K562 (cell line): Measurements from ENCODE around the gene BACH1. TPM values are rescaled to one million over a fixed set of nuclear protein-coding genes. Genes with fewer than 3 reads are reported as not detected.
"Not testable (repeated sequence)": the region's sequence is repeated elsewhere in the genome, so short reads cannot be mapped to it uniquely, and the experiment has no call there.

ENCODE experiments used
- ATAC-seq: fragments of 200-7000 bp; cut with Tn5 transposase; 3 replicates; pipeline ENCODE4 v1.9.1; 2020; ENCODE audit warnings: moderate library complexity
- BruUV-seq: library from RNA; stranded (reverse); fragments of 400-500 nt; replicated peaks from 2 replicates; lab custom pipeline; 2021; lab: Mats Ljungman, UMichigan
- CTCF ChIA-PET: fragments of 300-600 bp; formaldehyde crosslinking; extraction: SDS; loops from one replicate; lab custom pipeline; 2021; ENCODE audit warnings: low intra/inter-chr PET ratio; lab: Yijun Ruan, JAX
- POLR2A ChIA-PET: fragments of 300-600, 350-650 bp; sonication (Branson Sonifier 250); formaldehyde crosslinking; extraction: SDS; loops from one replicate; lab custom pipeline; 2021; ENCODE audit warnings: antibody characterized with exemption, inconsistent platforms; lab: Yijun Ruan, JAX
- DNase-seq, 4 experiments: peaks; one replicate each; pipeline versions ENCODE4 v3.0.0 to v3.0.0-alpha.2; 2011 to 2018; ENCODE audit warnings: low spot score in 3 of 4, mixed read lengths in 3 of 4; ENCODE audit errors: extremely low read depth in 1 of 4
- FAIRE-seq: peaks from 2 replicates; lab custom pipeline; 2011; peaks lifted over from hg19 to GRCh38; lab: Jason Lieb, UNC
- H2AFZ ChIP-seq: 2 replicates; pipeline ENCODE4 v1.6.0; 2011; ENCODE audit warnings: low read depth, low read length, control low read depth, inconsistent platforms
- H3K27ac ChIP-seq: fragments of 200-600 bp; 3 replicates; pipeline ENCODE4 v1.8.0; 2011; ENCODE audit warnings: low read depth, mild to moderate bottlenecking, control low read depth, inconsistent platforms, low read length, moderate library complexity, mixed read lengths; ENCODE audit errors: extremely low read depth
- H3K27me3 ChIP-seq, 2 experiments: fragments of 300-600 bp in 1 of 2; 2 replicates in 1 of 2; 3 replicates in 1 of 2; pipeline versions ENCODE4 v1.6.0 to v1.8.0; 2011; ENCODE audit warnings: inconsistent platforms in 2 of 2, low read length in 2 of 2, mild to moderate bottlenecking in 1 of 2, mixed read lengths in 1 of 2, moderate library complexity in 1 of 2; ENCODE audit not compliant: control insufficient read depth in 2 of 2, insufficient read depth in 2 of 2
- H3K36me3 ChIP-seq: fragments of 300-600 bp; 3 replicates; pipeline ENCODE4 v1.8.0; 2011; ENCODE audit warnings: mild to moderate bottlenecking, low read length, inconsistent platforms; ENCODE audit not compliant: control insufficient read depth, insufficient read depth
- H3K4me1 ChIP-seq, 2 experiments: fragments of 200-600 bp in 1 of 2; replicated peaks in 1 of 2; 2 replicates in 1 of 2; 3 replicates in 1 of 2; pipeline versions ENCODE4 v1.5.1 to v1.8.0; 2011; ENCODE audit warnings: inconsistent platforms in 2 of 2, low read length in 2 of 2, mild to moderate bottlenecking in 1 of 2, mixed read lengths in 1 of 2, moderate library complexity in 1 of 2; ENCODE audit not compliant: control insufficient read depth in 2 of 2, insufficient read depth in 2 of 2
- H3K4me2 ChIP-seq: 2 replicates; pipeline ENCODE4 v1.6.1; 2011; ENCODE audit warnings: low read length, control low read depth, inconsistent platforms, mixed read lengths; ENCODE audit not compliant: insufficient read depth
- H3K4me3 ChIP-seq: fragments of 200-600 bp; sonication (generic), shearing (Covaris generic); 2 replicates; pipeline ENCODE4 v1.5.1; 2016; ENCODE audit warnings: control low read depth, inconsistent platforms
- H3K79me2 ChIP-seq: fragments of 200-600 bp; 3 replicates; pipeline ENCODE4 v1.8.0; 2011; ENCODE audit warnings: low read length, inconsistent platforms; ENCODE audit not compliant: control insufficient read depth, insufficient read depth
- H3K9ac ChIP-seq, 2 experiments: 2 replicates each; pipeline versions ENCODE4 v1.6.0 to v1.6.1; 2011; ENCODE audit warnings: low read depth in 2 of 2, low read length in 2 of 2, control low read depth in 1 of 2, inconsistent platforms in 1 of 2, mild to moderate bottlenecking in 1 of 2, mixed read lengths in 1 of 2; ENCODE audit not compliant: insufficient read depth in 1 of 2
- H3K9me1 ChIP-seq: one replicate; pipeline ENCODE4 v1.6.0; 2011; ENCODE audit warnings: inconsistent platforms, mild to moderate bottlenecking, low read length, moderate library complexity; ENCODE audit not compliant: control insufficient read depth, insufficient read depth
- H3K9me3 ChIP-seq: replicated peaks from 2 replicates; pipeline ENCODE4 v1.5.1; 2011; ENCODE audit warnings: low read depth, low read length, inconsistent platforms; ENCODE audit not compliant: control insufficient read depth, insufficient read depth
- H4K20me1 ChIP-seq: replicated peaks from 2 replicates; pipeline ENCODE4 v1.6.1; 2011; ENCODE audit warnings: low read length, inconsistent platforms, mixed read lengths; ENCODE audit not compliant: control insufficient read depth, insufficient read depth
- DMBX1 ChIP-seq: fragments of 250-450 bp; sonication (Bioruptor Pico); IDR thresholded peaks from 2 replicates; pipeline ENCODE4 v1.8.0; 2022; ENCODE audit warnings: inconsistent platforms, mild to moderate bottlenecking, moderate library complexity, borderline replicate concordance
- GABPB1 ChIP-seq: sonication (generic); formaldehyde crosslinking; IDR thresholded peaks from 2 replicates; pipeline ENCODE4 v1.8.0; 2022; ENCODE audit warnings: mild to moderate bottlenecking, missing genetic modification reagents
- HINFP ChIP-seq: fragments of 450-650 bp; conservative IDR thresholded peaks from 2 replicates; pipeline ENCODE4 v1.6.1; 2016; ENCODE audit warnings: missing genetic modification characterization, low read depth, mild to moderate bottlenecking, control low read depth, missing compliant biosample characterization
- NR2C1 ChIP-seq, 2 experiments: fragments of 450-650 bp; IDR thresholded peaks; 2 replicates each; pipeline ENCODE4 v1.6.1; 2017; ENCODE audit warnings: mild to moderate bottlenecking in 2 of 2, antibody characterized with exemption in 1 of 2, inconsistent platforms in 1 of 2, missing compliant biosample characterization in 1 of 2, missing genetic modification characterization in 1 of 2
- PHB2 ChIP-seq: fragments of 450-650 bp; IDR thresholded peaks from 2 replicates; pipeline ENCODE4 v1.6.1; 2017; ENCODE audit warnings: low read depth
- POLR3A ChIP-seq: IDR thresholded peaks from 2 replicates; pipeline ENCODE4 v1.6.1; 2011; ENCODE audit warnings: borderline replicate concordance, mild to moderate bottlenecking, moderate library complexity; ENCODE audit not compliant: insufficient read length, insufficient read depth; ENCODE audit errors: extremely low read depth
- RBM34 ChIP-seq: fragments of 200-400 bp; formaldehyde crosslinking; IDR thresholded peaks from 2 replicates; pipeline ENCODE4 v1.6.1; 2018; ENCODE audit warnings: low read length, borderline replicate concordance; ENCODE audit not compliant: insufficient read depth
- SIRT6 ChIP-seq: IDR thresholded peaks from one replicate; pipeline ENCODE4 v1.6.1; 2012; ENCODE audit warnings: low read depth, mild to moderate bottlenecking, control low read depth, inconsistent platforms, low read length, moderate library complexity
- SRSF7 ChIP-seq: fragments of 200-400 bp; formaldehyde crosslinking; optimal IDR thresholded peaks from 2 replicates; pipeline ENCODE3; 2017; ENCODE audit warnings: mild to moderate bottlenecking, low read depth, low read length
- TCF7 ChIP-seq: sonication (generic); IDR thresholded peaks from 2 replicates; pipeline ENCODE4 v1.6.1; 2016; ENCODE audit warnings: antibody characterized with exemption, borderline replicate concordance
- USF1 ChIP-seq: sonication (generic); formaldehyde crosslinking; IDR thresholded peaks from 2 replicates; pipeline ENCODE4 v1.9.0; 2022; ENCODE audit warnings: mild to moderate bottlenecking, missing genetic modification reagents
- ZNF146 ChIP-seq: IDR thresholded peaks from one replicate; pipeline ENCODE4 v1.6.1; 2018; ENCODE audit warnings: missing compliant biosample characterization; ENCODE audit not compliant: unreplicated experiment
- ZNF23 ChIP-seq: fragments of 250-450 bp; sonication (Bioruptor Pico); IDR thresholded peaks from 2 replicates; pipeline ENCODE4 v1.4.0; 2020; ENCODE audit warnings: mild to moderate bottlenecking
- ZNF589 ChIP-seq: fragments of 200-800 bp; sonication (Bioruptor generic); IDR thresholded peaks from 2 replicates; pipeline ENCODE4 v1.6.1; 2016; ENCODE audit warnings: low read depth, missing genetic modification characterization, missing compliant biosample characterization
- WGBS: fragments of 100-300 bp; shearing (Covaris generic); methylation state at CpG from one replicate; pipeline ENCODE4 v1.1.6; 2016; ENCODE audit warnings: low coverage, mixed read lengths; ENCODE audit not compliant: insufficient coverage; ENCODE audit errors: missing lambda C conversion rate; 5-methylcytosine and 5-hydroxymethylcytosine counted together
- in situ Hi-C: fragments of 300-500 bp; cut with MboI; formaldehyde crosslinking; loops from 4 replicates; pipeline ENCODE4 v1.15.0; 2018; ENCODE audit warnings: inconsistent platforms, mixed read lengths
- intact Hi-C: fragments of 100-400 bp; cut with micrococcal nuclease; formaldehyde crosslinking; loops from 2 replicates; pipeline ENCODE4 v1.14.2; 2022
- polyA plus RNA-seq, 8 experiments: library from polyadenylated mRNA; depleted of rRNA in 4 of 8; stranded (reverse) in 5 of 8; unstranded in 3 of 8; fragments of >200 nt; fragmentation: Nextera tagmentation in 2 of 8; fragmentation: Illumina TruSeq in 1 of 8; extraction: Ambion mirVana in 2 of 8; extraction: Trizol in 1 of 8; gene quantifications; 2 replicates each; pipeline versions ENCODE4 v1.2.1 to v1.2.3, GENCODE V29; 2011 to 2014; ENCODE audit warnings: inconsistent platforms in 1 of 8, missing spikeins in 1 of 8
- total RNA-seq, 7 experiments: library from RNA; depleted of rRNA in 6 of 7; stranded (reverse); fragments of >200 nt in 6 of 7; fragmentation: Illumina TruSeq in 2 of 7; extraction: Trizol in 2 of 7; gene quantifications; 2 replicates each; pipeline versions ENCODE4 v1.2.1 to v1.2.3, GENCODE V29; 2011 to 2021; ENCODE audit warnings: low replicate concordance in 1 of 7

BACH1 gene
- total and polyA plus RNA-seq, 9 of the 15 experiments (the other 6 are each of a cell fraction or from before 2014, with no cell fraction given) = 10.6 to 58.5 (median 28.6) TPM

- H3K9me1 ChIP-seq, H3K9ac ChIP-seq, CTCF ChIA-PET, ATAC-seq, H4K20me1 ChIP-seq, H2AFZ ChIP-seq, DNase-seq, BruUV-seq, H3K27me3 ChIP-seq, in situ Hi-C loops, H3K79me2 ChIP-seq, H3K4me2 ChIP-seq, FAIRE-seq, H3K4me3 ChIP-seq, H3K4me1 ChIP-seq, POLR2A ChIA-PET, H3K36me3 ChIP-seq, H3K9me3 ChIP-seq, intact Hi-C loops, H3K27ac ChIP-seq: not testable (repeated sequence)
- TF ChIP-seq ZNF146 = peak; percentile 93
These were observed 49.4 kb upstream of the BACH1 start for GRCh38 chr21:29249289-29249688.

- Histone ChIP-seq H3K9me1 (no peaks in the 10 kb centered on the region), H3K79me2 (no peaks in the 10 kb centered on the region), H3K27me3 (no peaks in the 10 kb centered on the region), H3K27ac (no peak overlapping the region), H3K4me1 (no peaks in the 10 kb centered on the region; a peak in 1 of 5 replicates), H3K9me3 (no peaks in the 10 kb centered on the region), H3K36me3 (no peaks in the 10 kb centered on the region), H3K4me2 (no peak overlapping the region), H4K20me1 (no peaks in the 10 kb centered on the region), H3K9ac (no peak overlapping the region), H2AFZ (no peak overlapping the region), H3K4me3 (no peak overlapping the region)
- ChIA-PET POLR2A (interaction anchor here (0.7 kb wide), 1 partner anchor 126 kb away, joined by 3 read pairs; no protein-coding TSS in a partner anchor), CTCF (no interaction called here)
- FAIRE-seq (no peak), ATAC-seq (no peak), DNase-seq (no peak)
- intact Hi-C loops (no loop called here), in situ Hi-C loops (no loop called here)
- BruUV-seq = no TSS peak
- WGBS = 2% methylated on average over 5 of the region's 5 CpGs
- TF ChIP-seq SIRT6 (no peak), SRSF7 (no peak), USF1 (no peak), GABPB1 (CRISPR knock-in tag) (no peak), HINFP (tag) (no peak), POLR3A (no peak), ZNF589 (CRISPR knock-in tag) (no peak), ZNF23 (no peak), PHB2 (no peak), TCF7 (no peak), RBM34 (no peak), DMBX1 (no peak), NR2C1 (IDR thresholded peaks at IDR 0.05) (no peak), NR2C1 (tag; IDR thresholded peaks at IDR 0.05) (no peak)
These were observed 48.1 kb upstream of the BACH1 start for GRCh38 chr21:29250636-29251035.
